D721Med (cell line): ENCODE data around the gene MCTP1.
A peak's percentile ranks its signal among the peaks of the same experiment; 100 is the strongest.

Experiments used
- DNase-seq: peaks from one replicate; pipeline ENCODE4 v3.0.0; 2011; ENCODE audit warnings: low spot score; ENCODE audit not compliant: insufficient read length
- FAIRE-seq: peaks from 2 replicates; lab custom pipeline; 2011; peaks lifted over from hg19 to GRCh38; lab: Jason Lieb, UNC
- CTCF ChIP-seq: IDR thresholded peaks from 2 replicates; pipeline ENCODE4 v1.5.1; 2012; ENCODE audit warnings: mild to moderate bottlenecking, control low read depth; ENCODE audit not compliant: insufficient read depth; ENCODE audit errors: missing control alignments

Gene MCTP1

GRCh38 chr5:95284572-95285408 lies at the start of gene MCTP1:
TSS of gene MCTP1 (minus strand) at chr5:95285094.
- no peak for TF ChIP-seq CTCF
- FAIRE-seq (no peak), DNase-seq (no peak)

GRCh38 chr5:95332158-95332557 lies 47.3 kb upstream of the MCTP1 start:
- DNase-seq: no peak
- no peak for FAIRE-seq
- no peak for TF ChIP-seq CTCF

GRCh38 chr5:95331358-95331757 lies 46.5 kb upstream of the MCTP1 start:
- no peak for TF ChIP-seq CTCF
- DNase-seq (no peak), FAIRE-seq (no peak)

GRCh38 chr5:95327211-95327610 lies 42.3 kb upstream of the MCTP1 start:
- DNase-seq (no peak), FAIRE-seq (no peak)
- TF ChIP-seq CTCF: no peak

GRCh38 chr5:95317687-95318086 lies 32.8 kb upstream of the MCTP1 start:
- DNase-seq (no peak), FAIRE-seq (no peak)
- TF ChIP-seq CTCF: no peak

GRCh38 chr5:95317085-95317484 lies 32.2 kb upstream of the MCTP1 start:
- FAIRE-seq: no peak
- peak; percentile 24 for TF ChIP-seq CTCF
- no peak for DNase-seq

GRCh38 chr5:95304711-95305110 lies 19.8 kb upstream of the MCTP1 start:
- TF ChIP-seq CTCF: no peak
- DNase-seq: no peak
- no peak for FAIRE-seq
